Left lobe of liver (tissue), 2 donors: ENCODE data around the gene PLPP7. TPM values are rescaled to one million over a fixed set of nuclear protein-coding genes. Genes with fewer than 3 reads are reported as not detected.

ENCODE experiments used
- ATAC-seq: fragments of 200-7000 bp; cut with Tn5 transposase; one replicate; pipeline ENCODE4 v1.9.1; 2020; ENCODE audit warnings: mild to moderate bottlenecking, moderate library complexity
- DNase-seq: peaks from one replicate; pipeline ENCODE4 v3.0.0-alpha.2; 2020; ENCODE audit warnings: low spot score
- total RNA-seq: library from RNA; stranded (reverse); gene quantifications from one replicate; pipeline ENCODE4 v1.2.1, GENCODE V29; 2021
- donor health status: DM: no; HTN: no; CAD: no; lungs with moderate emphysema.
- donor health status: DM: no; HTN: yes; CAD: no.

Gene PLPP7
- total RNA-seq, 1 donor from 2014 or later, result 0.30 TPM

- DNase-seq (no peak), ATAC-seq (no peak)
Measured at GRCh38 chr9:131302244-131303075, 12.9 kb downstream of the PLPP7 start.

GRCh38 chr9:131303381-131304321 lies 14.1 kb downstream of the PLPP7 start:
- ATAC-seq, result no peak

GRCh38 chr9:131304676-131305355 lies 15.3 kb downstream of the PLPP7 start:
- DNase-seq (no peak), ATAC-seq (no peak)

More at GRCh38 chr9:131303381-131304321, 14.1 kb downstream of the PLPP7 start:
- no peak for DNase-seq

- ATAC-seq, result no peak
- no peak for DNase-seq
Measured at GRCh38 chr9:131306397-131307004, 17.0 kb downstream of the PLPP7 start.

- DNase-seq (no peak), ATAC-seq (no peak)
Measured at GRCh38 chr9:131307974-131308373, 18.5 kb downstream of the PLPP7 start.

GRCh38 chr9:131308452-131308851 lies 18.9 kb downstream of the PLPP7 start:
- ATAC-seq, result no peak
- no peak for DNase-seq

GRCh38 chr9:131308906-131309529 lies 19.5 kb downstream of the PLPP7 start:
- ATAC-seq (no peak), DNase-seq (no peak)

GRCh38 chr9:131309530-131310276 lies 20.2 kb downstream of the PLPP7 start:
- no peak for DNase-seq
- ATAC-seq, result no peak

GRCh38 chr9:131310833-131311554 lies 21.5 kb downstream of the PLPP7 start:
- ATAC-seq (no peak), DNase-seq (no peak)

GRCh38 chr9:131312246-131312645 lies 22.7 kb downstream of the PLPP7 start:
- ATAC-seq (no peak), DNase-seq (no peak)

- ATAC-seq (no peak), DNase-seq (no peak)
Measured at GRCh38 chr9:131312822-131313770, 23.6 kb downstream of the PLPP7 start.

GRCh38 chr9:131318231-131319085 lies 28.9 kb downstream of the PLPP7 start:
- DNase-seq, result no peak
- no peak for ATAC-seq

GRCh38 chr9:131319486-131319885 lies 30.0 kb downstream of the PLPP7 start:
- no peak for DNase-seq
- ATAC-seq, result no peak

GRCh38 chr9:131320031-131320685 lies 30.6 kb downstream of the PLPP7 start:
- ATAC-seq (no peak), DNase-seq (no peak)

GRCh38 chr9:131323629-131324028 lies 34.1 kb downstream of the PLPP7 start:
- DNase-seq (no peak), ATAC-seq (no peak)
